Progenitor cell of endocrine pancreas (in vitro differentiated cells): ENCODE results near the gene ANKRD33B. TPM values are rescaled to one million over a fixed set of nuclear protein-coding genes. Genes with fewer than 3 reads are reported as not detected.

Experiments
- DNase-seq: peaks from one replicate; pipeline ENCODE4 v3.0.0; 2021; ENCODE audit warnings: low spot score; ENCODE audit not compliant: unreplicated experiment
- H3K27ac Mint-ChIP-seq: 2 replicates; pipeline ENCODE4 v1.8.0; 2021; ENCODE audit warnings: mild to moderate bottlenecking, moderate library complexity, mixed read lengths
- H3K27me3 Mint-ChIP-seq: 2 replicates; pipeline ENCODE4 v1.8.0; 2021; ENCODE audit warnings: mixed read lengths
- H3K36me3 Mint-ChIP-seq: 2 replicates; pipeline ENCODE4 v1.8.0; 2022; ENCODE audit warnings: mixed read lengths; ENCODE audit not compliant: insufficient read depth
- H3K4me1 Mint-ChIP-seq: 2 replicates; pipeline ENCODE4 v1.8.0; 2021; ENCODE audit warnings: low read depth, mixed read lengths
- H3K4me3 Mint-ChIP-seq: 2 replicates; pipeline ENCODE4 v1.8.0; 2021; ENCODE audit warnings: low read depth, mild to moderate bottlenecking, moderate library complexity, mixed read lengths
- H3K9me3 Mint-ChIP-seq: 2 replicates; pipeline ENCODE4 v1.8.0; 2021; ENCODE audit warnings: low read depth, mixed read lengths
- CTCF ChIP-seq: fragments of 200-600 bp; sonication (generic); IDR thresholded peaks from one replicate; pipeline ENCODE4 v1.5.0; 2021; ENCODE audit warnings: antibody characterized with exemption, mild to moderate bottlenecking; ENCODE audit not compliant: unreplicated experiment
- total RNA-seq: library from RNA; stranded (reverse); gene quantifications from 2 replicates; pipeline ENCODE4 v1.2.1, GENCODE V29; 2021

Gene ANKRD33B
- total RNA-seq, 1 donor from 2014 or later, result 2.1 TPM

GRCh38 chr5:10577371-10578292, 13.8 kb downstream of the ANKRD33B start:
- Mint-ChIP-seq H3K27ac (no peak overlapping the region), H3K9me3 (no peaks in the 10 kb centered on the region), H3K36me3 (no peaks in the 10 kb centered on the region), H3K4me1 (no peaks in the 10 kb centered on the region), H3K27me3 (peaks cover 12% of the 10 kb centered on the region), H3K4me3 (no peak overlapping the region)
- no peak for TF ChIP-seq CTCF
- DNase-seq, result no peak

GRCh38 chr5:10578293-10578665, 14.4 kb downstream of the ANKRD33B start:
- Mint-ChIP-seq H3K4me1 (no peaks in the 10 kb centered on the region), H3K27me3 (peaks cover 13% of the 10 kb centered on the region), H3K4me3 (no peak overlapping the region), H3K27ac (no peak overlapping the region), H3K36me3 (no peaks in the 10 kb centered on the region), H3K9me3 (no peaks in the 10 kb centered on the region)
- DNase-seq, result no peak
- TF ChIP-seq CTCF, result no peak

GRCh38 chr5:10578869-10579268, 15.0 kb downstream of the ANKRD33B start:
- no peak overlapping the region for H3K27ac Mint-ChIP-seq
- H3K36me3 Mint-ChIP-seq, result no peaks in the 10 kb centered on the region
- H3K9me3 Mint-ChIP-seq, result no peaks in the 10 kb centered on the region
- DNase-seq, result no peak
- H3K4me1 Mint-ChIP-seq, result no peaks in the 10 kb centered on the region
- H3K4me3 Mint-ChIP-seq, result no peak overlapping the region
- TF ChIP-seq CTCF, result no peak
- H3K27me3 Mint-ChIP-seq, result peaks cover 17% of the 10 kb centered on the region

GRCh38 chr5:10579536-10580521, 16.0 kb downstream of the ANKRD33B start:
- Mint-ChIP-seq H3K4me1 (no peaks in the 10 kb centered on the region), H3K27ac (no peak overlapping the region), H3K4me3 (no peak overlapping the region), H3K27me3 (peaks cover 20% of the 10 kb centered on the region), H3K9me3 (no peaks in the 10 kb centered on the region), H3K36me3 (no peaks in the 10 kb centered on the region)
- no peak for TF ChIP-seq CTCF
- no peak for DNase-seq
